GM21526 (cell line): ENCODE data around the gene PCNX1.
"Not testable (repeated sequence)": the region's sequence is repeated elsewhere in the genome, so short reads cannot be mapped to it uniquely, and the experiment has no call there.

ENCODE experiments used
- ATAC-seq: cut with Tn5 transposase; IDR thresholded peaks from one replicate; pipeline ENCODE4 v1.9.1; 2021; ENCODE audit warnings: moderate library complexity; ENCODE audit not compliant: unreplicated experiment, low FRiP score

PCNX1 gene

DNA sequence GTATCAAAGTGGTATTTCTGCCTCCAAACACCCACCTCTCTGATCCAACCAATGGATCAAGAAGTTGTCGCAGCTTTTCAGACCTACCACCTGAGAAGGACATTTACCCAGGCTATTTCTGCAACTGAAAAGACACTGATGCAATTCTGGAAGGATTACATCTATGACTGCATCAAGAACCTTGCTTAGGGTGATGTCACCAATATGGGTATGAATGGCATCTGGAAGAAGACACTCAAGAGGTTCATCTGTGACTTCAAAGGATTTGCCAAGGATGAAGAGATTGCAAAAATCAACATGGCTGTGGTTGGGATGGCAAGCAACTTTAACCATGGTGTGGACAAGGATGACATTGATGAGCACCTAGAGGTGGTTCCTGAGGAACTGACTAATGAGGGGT lies 154.2 kb downstream of the PCNX1 start:
- ATAC-seq: no peak

DNA sequence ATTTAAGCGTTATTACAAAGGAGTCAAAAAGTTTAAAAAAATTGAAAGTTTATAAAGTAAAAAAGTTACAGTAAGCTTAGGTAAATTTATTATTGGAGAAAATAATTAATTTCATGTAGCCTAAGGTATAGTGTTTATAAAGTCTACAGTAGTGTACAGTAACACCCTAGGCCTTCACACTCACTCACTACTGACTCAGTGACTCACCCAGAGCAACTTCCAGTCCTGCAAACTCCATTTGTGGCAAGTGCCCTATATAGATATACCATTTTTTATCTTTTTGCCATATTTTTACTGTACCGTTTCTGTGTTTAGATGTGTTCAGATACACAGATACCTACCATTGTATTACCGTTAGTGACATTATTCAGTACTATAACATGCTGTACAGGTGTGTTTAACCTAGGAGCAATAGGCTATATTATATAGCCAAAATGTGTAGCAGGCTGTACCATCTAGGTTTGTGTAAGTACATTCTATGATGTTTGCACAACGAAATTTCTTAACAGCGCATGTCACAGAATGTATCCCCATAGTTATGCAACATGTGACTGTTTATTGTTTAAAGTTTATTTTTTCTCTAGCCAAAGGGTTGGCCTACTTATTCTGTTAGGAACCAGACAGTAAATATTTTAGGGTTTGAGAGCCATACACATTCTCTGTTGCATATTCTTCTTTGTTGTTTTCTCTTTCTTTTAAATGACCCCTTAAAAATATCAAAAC lies 155.5 kb downstream of the PCNX1 start:
- ATAC-seq: no peak

DNA sequence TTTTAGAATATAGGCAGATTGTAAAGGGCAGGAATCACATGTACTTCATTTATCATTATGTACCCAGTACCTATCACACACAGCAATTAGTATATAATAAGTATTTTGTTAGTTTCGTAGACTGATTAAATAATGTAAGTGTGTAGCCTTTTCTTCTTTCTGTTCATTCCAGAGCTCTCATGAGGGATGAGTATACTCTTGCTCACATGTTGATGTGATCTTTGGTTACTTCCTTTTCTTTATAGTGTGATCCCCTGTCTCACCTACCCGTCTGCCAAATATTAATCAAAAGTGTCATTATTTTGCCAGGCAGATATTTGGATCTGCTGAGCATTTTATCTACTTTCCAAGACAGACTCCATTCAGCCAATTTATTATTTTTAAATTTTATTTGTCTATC lies 156.1 kb downstream of the PCNX1 start:
- ATAC-seq: no peak

DNA sequence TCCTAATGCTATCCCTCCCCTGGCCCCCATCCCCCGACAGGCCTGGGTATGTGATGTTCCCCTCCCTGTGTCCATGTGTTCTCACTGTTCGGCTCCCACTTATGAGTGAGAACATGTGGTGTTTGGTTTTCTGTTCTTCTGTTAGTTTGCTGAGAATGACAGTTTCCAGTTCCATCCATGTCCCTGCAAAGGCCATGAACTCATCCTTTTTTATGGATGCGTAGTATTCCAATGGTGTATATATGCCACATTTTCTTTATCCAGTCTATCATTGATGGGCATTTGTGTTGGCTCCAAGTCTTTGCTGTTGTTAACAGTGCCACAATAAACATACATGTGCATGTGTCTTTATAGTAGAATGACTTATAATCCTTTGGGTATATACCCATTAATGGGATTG lies 157.5 kb downstream of the PCNX1 start:
- ATAC-seq: not testable (repeated sequence)

GRCh38 chr14:71070169-71070568 lies 162.9 kb downstream of the PCNX1 start:
- no peak for ATAC-seq

DNA sequence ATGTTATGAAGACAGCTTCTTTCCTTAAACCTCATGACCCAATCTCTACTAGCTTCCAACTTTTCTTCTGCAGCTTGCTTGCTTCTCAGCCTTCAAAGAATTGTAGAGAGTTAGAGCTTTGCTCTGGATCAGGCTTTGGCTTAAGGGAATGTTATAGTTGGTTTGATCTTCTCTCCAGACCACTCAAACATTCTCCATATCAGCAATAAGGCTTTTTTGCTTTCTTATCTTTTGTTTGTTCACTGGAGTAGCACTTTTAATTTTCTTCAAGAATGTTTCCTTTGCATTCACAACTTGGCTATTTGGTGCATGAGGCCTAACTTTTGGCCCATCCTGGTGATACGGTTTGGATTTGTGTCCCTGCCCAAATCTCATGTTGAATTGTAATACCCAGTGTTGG lies 163.8 kb downstream of the PCNX1 start:
- no peak for ATAC-seq

DNA sequence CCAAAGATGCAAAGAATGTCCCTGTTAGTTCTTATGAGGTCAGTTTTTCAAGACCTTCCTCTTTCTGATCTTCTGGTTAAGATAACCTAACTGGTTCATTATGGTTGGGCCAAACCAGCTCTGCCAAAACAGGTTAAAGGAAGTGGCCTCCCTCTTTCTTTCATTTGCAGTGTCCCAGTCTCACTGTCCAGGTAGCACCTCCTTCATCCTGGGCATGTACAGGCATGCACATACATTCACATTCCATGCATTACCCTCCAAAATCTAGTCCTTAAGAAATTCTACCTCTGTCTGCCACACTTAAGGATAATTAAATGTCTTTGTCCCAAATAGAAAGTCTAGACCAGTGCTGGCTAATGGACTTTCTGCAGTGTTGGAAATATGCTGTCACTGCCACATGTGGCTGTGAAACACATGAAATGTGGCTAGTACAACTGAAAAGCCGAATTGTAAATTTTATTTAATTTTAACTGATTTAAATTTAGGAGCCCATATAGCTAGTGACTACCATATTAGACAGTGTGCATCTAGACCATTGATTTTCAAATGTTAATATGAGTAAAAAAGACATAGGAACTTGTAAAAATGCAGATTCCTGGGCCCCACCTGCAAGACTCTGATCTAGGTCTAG lies 169.3 kb downstream of the PCNX1 start:
- ATAC-seq: no peak

DNA sequence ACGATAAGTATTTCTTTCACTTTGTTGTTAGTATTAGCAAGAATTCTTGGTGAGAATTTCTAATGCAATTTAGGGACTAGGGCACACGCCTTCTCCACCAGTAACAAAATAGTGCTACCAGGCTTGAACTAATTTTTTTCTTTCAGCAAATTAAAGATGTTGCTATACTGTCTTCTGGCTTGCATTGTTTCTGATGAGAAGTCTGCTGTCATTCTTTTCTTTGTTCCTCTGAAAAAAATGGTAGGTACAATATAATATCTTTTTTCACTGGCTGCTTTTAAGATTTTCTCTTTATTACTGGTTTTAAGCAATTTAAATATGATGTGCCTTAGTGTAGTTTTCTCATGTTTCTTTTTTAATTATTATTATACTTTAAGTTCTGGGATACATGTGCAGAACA lies 171.2 kb downstream of the PCNX1 start:
- ATAC-seq: no peak

DNA sequence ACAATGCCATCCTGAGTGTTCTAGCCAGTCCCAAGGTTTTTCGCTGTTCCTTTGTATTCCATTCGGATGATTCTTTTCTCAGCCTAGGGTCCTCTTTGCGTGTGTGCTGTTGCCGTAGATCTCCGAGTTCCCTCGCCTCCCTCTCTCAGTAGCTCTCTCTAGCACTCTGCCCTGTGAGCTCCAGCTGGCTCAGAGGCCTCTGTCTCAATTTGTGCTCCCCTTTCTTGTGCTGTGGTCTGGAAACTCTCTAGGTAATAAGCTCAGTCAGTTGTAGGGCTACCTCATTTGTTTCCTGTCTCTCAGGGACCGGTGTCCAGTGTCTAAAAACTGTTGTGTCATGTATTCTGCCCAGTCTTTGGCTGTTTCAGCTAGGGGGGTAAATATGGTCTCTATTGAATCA lies 179.3 kb downstream of the PCNX1 start:
- no peak for ATAC-seq

DNA sequence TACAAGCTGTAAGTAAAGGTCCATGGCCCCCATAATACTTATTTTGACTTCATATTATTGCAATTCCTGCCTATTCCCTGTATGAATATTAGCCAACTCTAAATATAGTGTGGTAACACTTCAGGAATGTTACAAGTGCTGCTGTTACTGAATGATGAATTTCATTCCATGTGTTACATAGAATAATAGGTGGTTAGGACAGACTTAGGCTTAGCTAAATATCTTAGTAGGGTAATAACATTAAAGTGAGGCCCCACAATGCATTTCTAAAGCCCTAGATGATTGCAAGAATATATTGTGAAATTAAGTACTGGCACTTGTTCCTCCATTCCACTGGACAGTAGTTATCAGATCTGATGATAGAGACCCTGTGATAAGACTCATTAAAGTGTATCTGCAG lies 182.7 kb downstream of the PCNX1 start:
- ATAC-seq: no peak

DNA sequence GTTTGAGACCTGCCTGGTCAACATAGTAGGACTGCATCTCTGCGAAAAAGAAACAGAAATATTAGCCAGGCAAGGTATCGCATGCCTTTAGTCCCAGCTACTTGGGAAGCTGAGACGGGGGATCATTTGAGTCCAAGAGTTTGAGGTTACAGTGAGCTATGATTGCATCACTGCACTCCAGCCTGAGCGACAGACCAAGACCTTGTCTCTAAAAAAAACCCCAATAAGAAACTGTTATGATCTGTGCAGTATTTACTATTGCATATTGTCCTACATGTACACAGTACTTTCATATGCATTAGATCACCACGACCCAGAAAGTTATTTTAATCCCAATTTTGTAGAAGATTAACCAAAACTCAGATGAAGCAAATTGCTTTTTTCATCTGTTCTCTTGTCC lies 187.5 kb downstream of the PCNX1 start:
- no peak for ATAC-seq

- no peak for ATAC-seq
Measured at GRCh38 chr14:71096947-71097346, 189.7 kb downstream of the PCNX1 start.

DNA sequence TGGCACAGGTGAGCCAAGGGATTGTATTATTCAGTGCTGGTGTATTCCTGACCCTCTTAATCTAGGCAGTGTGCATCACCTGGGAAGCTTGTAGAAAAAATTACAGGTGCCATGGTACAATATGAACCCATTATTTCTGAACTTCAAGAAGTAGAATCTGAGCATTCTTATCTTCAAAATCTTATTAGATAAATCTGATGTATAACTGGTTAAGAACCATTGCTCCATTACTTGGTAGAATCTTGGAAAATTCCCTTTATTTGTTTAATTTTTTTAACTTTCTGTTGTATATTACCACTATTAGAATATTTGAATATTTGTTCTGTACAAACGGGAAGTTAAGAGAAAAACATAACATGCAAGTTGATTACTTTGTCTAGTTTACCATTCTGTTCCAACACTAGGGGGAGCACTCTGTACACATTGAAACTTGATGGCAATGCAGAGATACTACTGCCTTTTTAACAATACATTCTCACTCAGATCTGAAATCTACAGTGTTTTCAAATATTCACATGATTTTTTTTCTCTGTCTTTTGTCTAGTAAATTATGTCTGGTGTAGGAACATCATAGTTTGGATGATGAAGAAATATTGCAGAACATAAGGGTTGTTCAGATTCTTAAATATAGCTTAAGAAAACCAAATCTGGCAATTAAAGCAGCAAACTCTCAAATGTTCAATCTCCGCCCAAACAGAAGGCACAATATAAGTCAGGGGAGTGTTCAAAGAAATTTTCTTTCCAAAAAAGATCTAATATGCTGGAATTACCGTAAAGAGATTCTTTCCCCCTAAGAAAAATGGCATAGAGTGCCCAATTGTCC lies 196.6 kb downstream of the PCNX1 start:
- no peak for ATAC-seq

GRCh38 chr14:71105177-71105576 lies 197.9 kb downstream of the PCNX1 start:
- no peak for ATAC-seq

DNA sequence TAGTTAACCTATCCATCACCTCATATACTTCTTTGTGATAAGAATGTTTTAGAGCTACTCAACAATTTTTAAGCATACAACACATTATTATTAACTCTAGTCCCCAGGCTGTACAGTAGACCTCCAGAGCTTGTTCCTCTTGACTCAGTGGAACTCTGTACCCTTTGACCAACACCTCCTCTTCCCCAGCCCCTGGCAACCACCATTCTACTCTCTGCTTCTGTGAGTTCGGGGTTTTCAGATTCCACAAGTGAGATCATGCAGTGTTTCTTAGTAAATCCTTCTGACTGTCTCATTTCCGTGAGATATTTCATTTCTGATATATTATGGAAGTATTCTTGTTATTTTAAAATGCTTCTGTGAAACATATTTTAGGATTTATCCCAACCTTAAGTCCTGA lies 200.7 kb downstream of the PCNX1 start:
- ATAC-seq: no peak

DNA sequence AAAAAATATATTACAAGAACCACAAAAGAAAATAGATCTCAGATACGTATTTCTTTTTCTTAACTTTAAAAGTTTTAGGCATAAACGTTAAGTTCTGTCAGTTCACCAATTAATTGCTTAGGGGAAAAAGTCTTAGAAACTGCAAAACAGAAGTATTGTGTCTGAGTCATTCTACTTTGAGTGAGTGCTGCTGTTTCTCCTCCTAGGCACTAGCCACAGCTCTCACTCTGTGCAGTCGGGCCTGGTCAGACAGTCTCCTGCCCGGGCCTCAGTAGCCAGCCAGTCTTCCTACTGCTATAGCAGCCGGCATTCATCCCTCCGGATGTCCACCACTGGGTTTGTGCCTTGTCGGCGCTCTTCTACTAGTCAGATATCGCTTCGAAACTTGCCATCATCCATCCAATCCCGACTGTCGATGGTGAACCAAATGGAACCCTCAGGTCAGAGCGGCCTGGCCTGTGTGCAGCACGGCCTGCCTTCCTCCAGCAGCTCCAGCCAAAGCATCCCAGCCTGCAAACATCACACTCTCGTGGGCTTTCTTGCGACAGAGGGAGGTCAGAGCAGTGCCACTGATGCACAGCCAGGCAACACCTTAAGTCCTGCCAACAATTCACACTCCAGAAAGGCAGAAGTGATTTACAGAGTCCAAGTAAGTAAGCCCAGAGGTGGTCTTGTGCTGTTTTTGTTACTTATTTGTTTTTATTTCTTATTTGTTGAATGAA lies 201.3 kb downstream of the PCNX1 start:
- ATAC-seq: no peak

GRCh38 chr14:71113376-71113775 lies 206.1 kb downstream of the PCNX1 start:
- no peak for ATAC-seq

DNA sequence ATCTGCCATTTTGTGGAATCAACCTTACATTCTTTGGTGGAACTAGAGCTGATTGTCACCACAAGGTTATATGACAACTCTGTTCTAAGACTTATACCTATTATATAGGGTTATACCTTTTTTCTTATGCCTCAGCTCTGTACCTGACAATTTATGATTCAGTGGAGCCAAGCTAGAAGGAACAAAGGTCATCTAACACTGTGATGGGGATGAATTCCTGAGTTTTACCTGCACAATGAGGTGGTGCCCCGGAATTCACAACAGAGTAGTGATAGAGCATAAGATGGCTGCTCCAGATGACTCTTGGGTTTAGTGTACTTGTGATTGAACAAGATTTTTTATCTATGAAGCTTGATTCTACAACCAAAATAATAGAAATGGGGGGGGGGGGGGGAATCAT lies 207.3 kb downstream of the PCNX1 start:
- no peak for ATAC-seq

GRCh38 chr14:71115306-71115705 lies 208.0 kb downstream of the PCNX1 start:
- no peak for ATAC-seq

- ATAC-seq: no peak
Measured at GRCh38 chr14:71115821-71116567, 208.7 kb downstream of the PCNX1 start.
